SK-N-MC (cell line): ENCODE data around the gene PCDHGA10.

Source experiments
- EZH2 ChIP-seq: fragments of 200-600 bp; sonication (generic); IDR thresholded peaks from one replicate; pipeline ENCODE4 v1.6.1; 2017; ENCODE audit warnings: antibody characterized with exemption
- POLR2AphosphoS5 ChIP-seq: IDR thresholded peaks from 2 replicates; pipeline ENCODE4 v1.6.1; 2012; ENCODE audit warnings: mild to moderate bottlenecking, low read depth, low read length, borderline replicate concordance

DNA sequence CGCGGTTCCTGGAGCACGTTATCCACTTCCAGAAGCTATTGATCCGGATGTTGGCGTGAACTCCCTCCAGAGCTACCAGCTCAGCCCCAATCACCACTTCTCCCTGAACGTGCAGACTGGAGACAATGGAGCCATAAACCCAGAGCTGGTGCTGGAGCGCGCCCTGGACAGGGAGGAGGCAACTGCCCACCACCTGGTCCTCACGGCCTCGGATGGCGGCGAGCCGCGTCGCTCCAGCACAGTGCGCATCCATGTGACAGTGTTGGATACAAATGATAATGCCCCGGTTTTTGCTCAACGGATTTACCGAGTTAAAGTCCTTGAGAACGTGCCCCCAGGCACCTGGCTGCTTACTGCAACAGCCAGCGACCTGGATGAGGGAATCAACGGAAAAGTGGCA is 9.4 kb upstream of the PCDHGA10 start:
- TF ChIP-seq POLR2AphosphoS5 (no peak), EZH2 (no peak)
